ENCODE results near the gene TMEM11. TPM values are rescaled to one million over a fixed set of nuclear protein-coding genes. Genes with fewer than 3 reads are reported as not detected.

The TMEM11 gene
- total RNA-seq, 1 donor from 2014 or later = 24.7 TPM

GRCh38 chr17:21250854-21251253, 36.9 kb upstream of the TMEM11 start:
- Mint-ChIP-seq H3K4me3 (ENCODE audit: unreplicated experiment) (peak overlapping the region; percentile 46), H3K36me3 (ENCODE audit: low read depth) (no peaks in the 10 kb centered on the region), H3K9me3 (ENCODE audit: low read depth) (no peaks in the 10 kb centered on the region), H3K27me3 (ENCODE audit: low read depth) (no peaks in the 10 kb centered on the region), H3K4me1 (ENCODE audit: low read depth) (peaks cover 30% of the 10 kb centered on the region), H3K27ac (ENCODE audit: unreplicated experiment) (peak overlapping the region; percentile 19)
- TF ChIP-seq CTCF (IDR thresholded peaks at IDR 0.05) = no peak
- no peak for DNase-seq (ENCODE audit: low spot score)

GRCh38 chr17:21249920-21250703, 36.2 kb upstream of the TMEM11 start:
- TF ChIP-seq CTCF (IDR thresholded peaks at IDR 0.05) = peak; percentile 9
- H3K9me3 Mint-ChIP-seq (ENCODE audit: low read depth) = no peaks in the 10 kb centered on the region
- DNase-seq (ENCODE audit: low spot score) = no peak
- H3K4me3 Mint-ChIP-seq (ENCODE audit: unreplicated experiment) = no peak overlapping the region
- no peaks in the 10 kb centered on the region for H3K36me3 Mint-ChIP-seq (ENCODE audit: low read depth)
- no peaks in the 10 kb centered on the region for H3K27me3 Mint-ChIP-seq (ENCODE audit: low read depth)
- H3K27ac Mint-ChIP-seq (ENCODE audit: unreplicated experiment) = peak overlapping the region; percentile 33
- H3K4me1 Mint-ChIP-seq (ENCODE audit: low read depth) = peaks cover 30% of the 10 kb centered on the region

- TF ChIP-seq CTCF (IDR thresholded peaks at IDR 0.05) = no peak
- DNase-seq (ENCODE audit: low spot score) = no peak
- no peak overlapping the region for H3K4me3 Mint-ChIP-seq (ENCODE audit: unreplicated experiment)
- no peaks in the 10 kb centered on the region for H3K9me3 Mint-ChIP-seq (ENCODE audit: low read depth)
- no peaks in the 10 kb centered on the region for H3K27me3 Mint-ChIP-seq (ENCODE audit: low read depth)
- H3K36me3 Mint-ChIP-seq (ENCODE audit: low read depth) = no peaks in the 10 kb centered on the region
- H3K27ac Mint-ChIP-seq (ENCODE audit: unreplicated experiment) = no peak overlapping the region
- peaks cover 30% of the 10 kb centered on the region for H3K4me1 Mint-ChIP-seq (ENCODE audit: low read depth)
Measured at GRCh38 chr17:21249086-21249795, 35.3 kb upstream of the TMEM11 start.

DNA sequence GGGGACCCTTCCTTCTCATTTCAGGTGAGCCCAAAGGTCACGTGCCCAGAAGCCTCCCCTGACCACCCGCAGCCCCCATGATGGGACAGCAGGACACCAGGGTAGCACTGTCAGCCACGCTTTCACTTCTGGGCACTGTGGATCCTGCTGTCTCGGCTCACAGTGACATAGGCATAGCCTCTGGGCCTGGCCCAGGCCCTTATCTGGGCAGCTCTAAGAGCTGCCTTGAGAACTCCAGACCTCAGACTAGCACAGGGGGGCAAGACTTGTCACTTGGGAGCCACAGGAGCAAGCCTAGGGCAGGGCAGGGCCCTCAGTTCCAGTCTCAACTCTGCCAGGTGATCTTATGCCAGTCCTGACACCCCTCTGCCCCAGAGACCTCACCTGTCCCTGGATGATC, 34.5 kb upstream of the TMEM11 start:
- Mint-ChIP-seq H3K36me3 (ENCODE audit: low read depth) (no peaks in the 10 kb centered on the region), H3K27me3 (ENCODE audit: low read depth) (no peaks in the 10 kb centered on the region), H3K4me3 (ENCODE audit: unreplicated experiment) (no peak overlapping the region), H3K4me1 (ENCODE audit: low read depth) (peaks cover 30% of the 10 kb centered on the region), H3K9me3 (ENCODE audit: low read depth) (no peaks in the 10 kb centered on the region), H3K27ac (ENCODE audit: unreplicated experiment) (no peak overlapping the region)
- TF ChIP-seq CTCF (IDR thresholded peaks at IDR 0.05) = no peak
- DNase-seq (ENCODE audit: low spot score) = no peak

DNA sequence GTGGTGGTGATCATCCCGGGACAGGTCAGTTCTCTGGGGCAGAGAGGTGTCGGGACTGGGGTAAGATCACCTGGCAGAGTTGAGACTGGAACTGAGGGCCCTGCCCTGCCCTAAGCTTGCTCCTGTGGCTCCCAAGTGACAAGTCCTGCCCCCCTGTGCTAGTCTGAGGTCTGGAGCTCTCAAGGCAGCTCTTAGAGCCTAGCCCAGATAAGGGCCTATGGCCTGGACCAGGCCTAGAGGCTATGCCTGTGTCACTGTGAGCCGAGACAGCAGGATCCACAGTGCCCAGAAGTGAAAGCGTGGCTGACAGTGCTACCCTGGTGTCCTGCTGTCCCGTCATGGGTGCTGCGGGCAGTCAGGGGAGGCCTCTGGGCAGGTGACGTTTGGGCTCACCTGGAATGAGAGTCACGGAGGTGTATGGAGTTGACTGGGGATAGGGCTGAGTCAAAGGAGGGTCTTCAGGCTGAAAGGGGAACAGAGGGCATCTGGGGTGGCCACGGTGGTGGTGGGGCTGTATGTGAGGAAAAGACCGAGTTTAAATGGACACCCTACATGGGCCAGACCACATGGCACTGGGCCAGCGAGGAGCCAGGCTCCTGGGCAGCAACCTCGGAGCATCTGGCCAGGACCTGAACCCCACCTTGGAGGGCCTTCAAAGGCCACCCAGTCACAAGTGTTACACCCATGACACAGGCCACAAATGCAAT, 33.7 kb upstream of the TMEM11 start:
- TF ChIP-seq CTCF (IDR thresholded peaks at IDR 0.05) = no peak
- Mint-ChIP-seq H3K27me3 (ENCODE audit: low read depth) (no peaks in the 10 kb centered on the region), H3K27ac (ENCODE audit: unreplicated experiment) (no peak overlapping the region), H3K9me3 (ENCODE audit: low read depth) (no peaks in the 10 kb centered on the region), H3K36me3 (ENCODE audit: low read depth) (no peaks in the 10 kb centered on the region), H3K4me1 (ENCODE audit: low read depth) (peaks cover 30% of the 10 kb centered on the region), H3K4me3 (ENCODE audit: unreplicated experiment) (no peak overlapping the region)
- DNase-seq (ENCODE audit: low spot score) = no peak

All from chondrocyte (in vitro differentiated cells).